ENCODE data around the gene RGL1.

Gene RGL1

GRCh38 chr1:183859831-183860230, 54.9 kb downstream of the RGL1 start:
- ChIA-PET POLR2A (no interaction called here), CTCF (no interaction called here)
- TF ChIP-seq ZNF792 (tag by site-specific recombination; IDR thresholded peaks at IDR 0.05) (no peak), HOXA7 (CRISPR knock-in tag; IDR thresholded peaks at IDR 0.05; ENCODE audit: borderline replicate concordance) (no peak), ZNF549 (tag by site-specific recombination; IDR thresholded peaks at IDR 0.05) (no peak), KLF8 (tag by site-specific recombination; IDR thresholded peaks at IDR 0.05) (no peak), RBAK (tag by site-specific recombination; IDR thresholded peaks at IDR 0.05) (no peak), MEIS1 (CRISPR knock-in tag; IDR thresholded peaks at IDR 0.05; ENCODE audit: borderline replicate concordance) (no peak), ZNF19 (tag by site-specific recombination; IDR thresholded peaks at IDR 0.05; ENCODE audit: low read depth) (no peak), SP3 (tag by site-specific recombination; IDR thresholded peaks at IDR 0.05) (no peak), ZNF350 (tag by site-specific recombination; IDR thresholded peaks at IDR 0.05) (no peak), ZBTB44 (tag by site-specific recombination; IDR thresholded peaks at IDR 0.05) (no peak), ZNF266 (tag by site-specific recombination; IDR thresholded peaks at IDR 0.05; ENCODE audit: low read depth) (no peak), FEZF1 (tag by site-specific recombination; IDR thresholded peaks at IDR 0.05) (no peak), ZNF514 (tag by site-specific recombination; IDR thresholded peaks at IDR 0.05) (no peak), GLI2 (tag by site-specific recombination; IDR thresholded peaks at IDR 0.05; ENCODE audit: borderline replicate concordance, low read depth) (no peak), ZNF391 (tag by site-specific recombination; IDR thresholded peaks at IDR 0.05; ENCODE audit: borderline replicate concordance, low read depth) (no peak)
- no peaks in the 10 kb centered on the region for H3K9me3 ChIP-seq (ENCODE audit: control insufficient read depth, insufficient read depth, low read depth, low read length)
- no peaks in the 10 kb centered on the region for H3K36me3 ChIP-seq (ENCODE audit: control insufficient read depth in 2 of 2, insufficient read depth in 1 of 2, low read length in 2 of 2)
- H3K4me1 ChIP-seq (ENCODE audit: control insufficient read depth, insufficient read depth, low read length): no peaks in the 10 kb centered on the region
- no peak overlapping the region for H3K27ac ChIP-seq (ENCODE audit: extremely low read depth, low read depth, low read length)
- H3K4me3 ChIP-seq (ENCODE audit: low read depth, low read length): no peak overlapping the region

GRCh38 chr1:183862967-183863366, 58.0 kb downstream of the RGL1 start:
- Histone ChIP-seq H3K4me1 (ENCODE audit: control insufficient read depth, insufficient read depth, low read length) (no peaks in the 10 kb centered on the region), H3K27ac (ENCODE audit: extremely low read depth, low read depth, low read length) (no peak overlapping the region), H3K36me3 (ENCODE audit: control insufficient read depth in 2 of 2, insufficient read depth in 1 of 2, low read length in 2 of 2) (no peaks in the 10 kb centered on the region), H3K9me3 (ENCODE audit: control insufficient read depth, insufficient read depth, low read depth, low read length) (no peaks in the 10 kb centered on the region), H3K4me3 (ENCODE audit: low read depth, low read length) (no peak overlapping the region)
- TF ChIP-seq, protein P1, sequence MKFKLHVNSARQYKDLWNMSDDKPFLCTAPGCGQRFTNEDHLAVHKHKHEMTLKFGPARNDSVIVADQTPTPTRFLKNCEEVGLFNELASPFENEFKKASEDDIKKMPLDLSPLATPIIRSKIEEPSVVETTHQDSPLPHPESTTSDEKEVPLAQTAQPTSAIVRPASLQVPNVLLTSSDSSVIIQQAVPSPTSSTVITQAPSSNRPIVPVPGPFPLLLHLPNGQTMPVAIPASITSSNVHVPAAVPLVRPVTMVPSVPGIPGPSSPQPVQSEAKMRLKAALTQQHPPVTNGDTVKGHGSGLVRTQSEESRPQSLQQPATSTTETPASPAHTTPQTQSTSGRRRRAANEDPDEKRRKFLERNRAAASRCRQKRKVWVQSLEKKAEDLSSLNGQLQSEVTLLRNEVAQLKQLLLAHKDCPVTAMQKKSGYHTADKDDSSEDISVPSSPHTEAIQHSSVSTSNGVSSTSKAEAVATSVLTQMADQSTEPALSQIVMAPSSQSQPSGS (tag by site-specific recombination; IDR thresholded peaks at IDR 0.05; ENCODE audit: low read depth): no peak
- TF ChIP-seq ZNF473 (tag by site-specific recombination; IDR thresholded peaks at IDR 0.05) (no peak), EGR2 (tag by site-specific recombination; IDR thresholded peaks at IDR 0.05; ENCODE audit: low read depth) (peak; percentile 96), ZNF560 (tag by site-specific recombination; IDR thresholded peaks at IDR 0.05; ENCODE audit: borderline replicate concordance) (no peak), ZNF138 (tag by site-specific recombination; IDR thresholded peaks at IDR 0.05; ENCODE audit: borderline replicate concordance) (no peak), ZFHX2 (tag by site-specific recombination; conservative IDR thresholded peaks at IDR 0.05) (peak; percentile 98), HOXC10 (CRISPR knock-in tag; IDR thresholded peaks at IDR 0.05) (no peak), ZNF114 (tag by site-specific recombination; IDR thresholded peaks at IDR 0.05) (no peak), ZNF658 (tag by site-specific recombination; IDR thresholded peaks at IDR 0.05) (no peak), ZNF112 (tag by site-specific recombination; IDR thresholded peaks at IDR 0.05) (no peak)
- TF ChIP-seq, protein P2, sequence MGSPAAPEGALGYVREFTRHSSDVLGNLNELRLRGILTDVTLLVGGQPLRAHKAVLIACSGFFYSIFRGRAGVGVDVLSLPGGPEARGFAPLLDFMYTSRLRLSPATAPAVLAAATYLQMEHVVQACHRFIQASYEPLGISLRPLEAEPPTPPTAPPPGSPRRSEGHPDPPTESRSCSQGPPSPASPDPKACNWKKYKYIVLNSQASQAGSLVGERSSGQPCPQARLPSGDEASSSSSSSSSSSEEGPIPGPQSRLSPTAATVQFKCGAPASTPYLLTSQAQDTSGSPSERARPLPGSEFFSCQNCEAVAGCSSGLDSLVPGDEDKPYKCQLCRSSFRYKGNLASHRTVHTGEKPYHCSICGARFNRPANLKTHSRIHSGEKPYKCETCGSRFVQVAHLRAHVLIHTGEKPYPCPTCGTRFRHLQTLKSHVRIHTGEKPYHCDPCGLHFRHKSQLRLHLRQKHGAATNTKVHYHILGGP (tag by site-specific recombination; IDR thresholded peaks at IDR 0.05): no peak
- CTCF ChIA-PET: no interaction called here
- POLR2A ChIA-PET: no interaction called here
